ENCODE results near the gene PRPF8. TPM values are rescaled to one million over a fixed set of nuclear protein-coding genes. Genes with fewer than 3 reads are reported as not detected.
A peak's percentile ranks its signal among the peaks of the same experiment; 100 is the strongest.

PRPF8 gene
- total and polyA plus RNA-seq, 4 donors = 50.2 to 110 (median 82.3) TPM

- WGBS = 91% methylated on average over 13 of the region's 13 CpGs
- Histone ChIP-seq H3K4me3 (ENCODE audit: low read depth in 1 of 3, low read length in 3 of 3) (no peak overlapping the region), H3K9me3 (ENCODE audit: control insufficient read depth in 4 of 4, low read length in 3 of 4) (no peaks in the 10 kb centered on the region), H3K36me3 (ENCODE audit: control insufficient read depth in 4 of 4, insufficient read depth in 3 of 4, low read depth in 1 of 4, low read length in 3 of 4) (peaks cover 0 to 3% (median 0%) of the 10 kb centered on the region in 4 donors), H3K27me3 (ENCODE audit: control insufficient read depth in 4 of 4, insufficient read depth in 4 of 4, low read length in 3 of 4) (no peaks in the 10 kb centered on the region), H3K27ac (ENCODE audit: low read depth in 1 of 2, low read length in 2 of 2) (no peak overlapping the region), H3K9ac (ENCODE audit: low read depth in 1 of 2, low read length in 2 of 2) (no peak overlapping the region), H3K4me1 (ENCODE audit: control insufficient read depth in 4 of 4, insufficient read depth in 4 of 4, low read length in 3 of 4) (peaks cover 0 to 4% (median 2%) of the 10 kb centered on the region in 4 donors)
- DNase-seq (ENCODE audit: low spot score) = peak; percentile 33
- TF ChIP-seq ZBTB33 (IDR thresholded peaks at IDR 0.05) (no peak), FOXA2 (IDR thresholded peaks at IDR 0.05) (no peak), CTCF (IDR thresholded peaks at IDR 0.05; ENCODE audit: low read depth, low read length, missing input control) (no peak), JUND (IDR thresholded peaks at IDR 0.05) (no peak), RXRA (IDR thresholded peaks at IDR 0.05) (no peak), MAX (IDR thresholded peaks at IDR 0.05) (no peak), GABPA (IDR thresholded peaks at IDR 0.05 in 1 of 2, conservative IDR thresholded peaks at IDR 0.05 in 1 of 2) (no peak), FOXA1 (IDR thresholded peaks at IDR 0.05) (no peak)
These were observed 64.2 kb downstream of the PRPF8 start for GRCh38 chr17:1620486-1620885.

GRCh38 chr17:1617620-1618174 lies 67.0 kb downstream of the PRPF8 start:
- 71% methylated on average over 20 of the region's 20 CpGs for WGBS
- Histone ChIP-seq H3K4me1 (ENCODE audit: control insufficient read depth in 4 of 4, insufficient read depth in 4 of 4, low read length in 3 of 4) (peaks cover 0 to 4% (median 1%) of the 10 kb centered on the region in 4 donors), H3K9me3 (ENCODE audit: control insufficient read depth in 4 of 4, low read length in 3 of 4) (no peaks in the 10 kb centered on the region), H3K27ac (ENCODE audit: low read depth in 1 of 2, low read length in 2 of 2) (no peak overlapping the region), H3K9ac (ENCODE audit: low read depth in 1 of 2, low read length in 2 of 2) (no peak overlapping the region), H3K4me3 (ENCODE audit: low read depth in 1 of 3, low read length in 3 of 3) (no peak overlapping the region), H3K27me3 (ENCODE audit: control insufficient read depth in 4 of 4, insufficient read depth in 4 of 4, low read length in 3 of 4) (no peaks in the 10 kb centered on the region), H3K36me3 (ENCODE audit: control insufficient read depth in 4 of 4, insufficient read depth in 3 of 4, low read depth in 1 of 4, low read length in 3 of 4) (peaks cover 0 to 3% (median 0%) of the 10 kb centered on the region in 4 donors)
- TF ChIP-seq SP1 (IDR thresholded peaks at IDR 0.05) (no peak), MAX (IDR thresholded peaks at IDR 0.05) (no peak), NR2F2 (IDR thresholded peaks at IDR 0.05) (no peak), YY1 (IDR thresholded peaks at IDR 0.05) (no peak), FOXA2 (IDR thresholded peaks at IDR 0.05) (no peak)
- peak; percentile 32 for DNase-seq (ENCODE audit: low spot score)

- Histone ChIP-seq H3K4me1 (ENCODE audit: control insufficient read depth in 4 of 4, insufficient read depth in 4 of 4, low read length in 3 of 4) (peaks cover 0 to 2% (median under 1%) of the 10 kb centered on the region in 4 donors), H3K27me3 (ENCODE audit: control insufficient read depth in 4 of 4, insufficient read depth in 4 of 4, low read length in 3 of 4) (no peaks in the 10 kb centered on the region), H3K9ac (ENCODE audit: low read depth in 1 of 2, low read length in 2 of 2) (no peak overlapping the region), H3K4me3 (ENCODE audit: low read depth in 1 of 3, low read length in 3 of 3) (no peak overlapping the region), H3K27ac (ENCODE audit: low read depth in 1 of 2, low read length in 2 of 2) (no peak overlapping the region), H3K36me3 (ENCODE audit: control insufficient read depth in 4 of 4, insufficient read depth in 3 of 4, low read depth in 1 of 4, low read length in 3 of 4) (peaks cover 0 to 3% (median 0%) of the 10 kb centered on the region in 4 donors), H3K9me3 (ENCODE audit: control insufficient read depth in 4 of 4, low read length in 3 of 4) (no peaks in the 10 kb centered on the region)
- no peak for DNase-seq (ENCODE audit: low spot score)
- 86% methylated on average over 13 of the region's 13 CpGs for WGBS
- TF ChIP-seq HNF4G (IDR thresholded peaks at IDR 0.05) = no peak
- no peak for TF ChIP-seq REST (IDR thresholded peaks at IDR 0.05)
- TF ChIP-seq RAD21 (IDR thresholded peaks at IDR 0.05) = no peak
- TF ChIP-seq TAF1 (conservative IDR thresholded peaks at IDR 0.05) = no peak
- TF ChIP-seq HNF4A (conservative IDR thresholded peaks at IDR 0.05) = no peak
- TF ChIP-seq FOXA1 (IDR thresholded peaks at IDR 0.05) = no peak
- TF ChIP-seq GABPA (IDR thresholded peaks at IDR 0.05 in 1 of 2, conservative IDR thresholded peaks at IDR 0.05 in 1 of 2) = no peak
- TF ChIP-seq ATF3 (IDR thresholded peaks at IDR 0.05) = no peak
- TF ChIP-seq YY1 (IDR thresholded peaks at IDR 0.05) = no peak
- no peak for TF ChIP-seq RXRA (IDR thresholded peaks at IDR 0.05)
- TF ChIP-seq ZBTB33 (IDR thresholded peaks at IDR 0.05) = no peak
These were observed 68.6 kb downstream of the PRPF8 start for GRCh38 chr17:1616101-1616500.

Measured in liver (tissue), 9 donors.